OCI-LY1 (cell line): Measurements from ENCODE around the gene NECTIN4.

Source experiments
- H2AFZ ChIP-seq: fragments of 200-600 bp; sonication (generic), shearing (Covaris generic); 2 replicates; pipeline ENCODE4 v1.6.0; 2014; ENCODE audit warnings: antibody characterized with exemption, mild to moderate bottlenecking, low read length
- H3F3A ChIP-seq: fragments of 200-600 bp; sonication (generic), shearing (Covaris generic); 2 replicates; pipeline ENCODE4 v1.6.0; 2014; ENCODE audit warnings: mild to moderate bottlenecking, antibody characterized with exemption, low read length, moderate library complexity; ENCODE audit not compliant: insufficient read depth
- H3K27ac ChIP-seq: fragments of 200-600 bp; sonication (generic); 2 replicates; pipeline ENCODE4 v1.5.1; 2014; ENCODE audit warnings: low read length, mixed run types, mild to moderate bottlenecking, low read depth; ENCODE audit not compliant: poor library complexity, severe bottlenecking
- H3K27me3 ChIP-seq: fragments of 200-600 bp; sonication (generic); 2 replicates; pipeline ENCODE4 v1.6.0; 2014; ENCODE audit warnings: antibody characterized with exemption, mild to moderate bottlenecking, low read length, moderate library complexity; ENCODE audit not compliant: insufficient read depth
- H3K36me3 ChIP-seq: fragments of 200-600 bp; sonication (generic); 2 replicates; pipeline ENCODE4 v1.6.1; 2014; ENCODE audit warnings: mild to moderate bottlenecking, antibody characterized with exemption, low read length, moderate library complexity, mixed read lengths; ENCODE audit not compliant: insufficient read depth
- H3K4me1 ChIP-seq: fragments of 200-600 bp; sonication (generic); 2 replicates; pipeline ENCODE4 v1.5.1; 2014; ENCODE audit warnings: mild to moderate bottlenecking, low read length, moderate library complexity; ENCODE audit not compliant: insufficient read depth, severe bottlenecking
- H3K4me2 ChIP-seq: fragments of 200-600 bp; sonication (generic), shearing (Covaris generic); 2 replicates; pipeline ENCODE4 v1.6.1; 2014; ENCODE audit warnings: low read length
- H3K4me3 ChIP-seq: fragments of 200-600 bp; sonication (generic); 2 replicates; pipeline ENCODE4 v1.5.1; 2014; ENCODE audit warnings: low read length, low read depth, mild to moderate bottlenecking, mixed read lengths; ENCODE audit not compliant: poor library complexity, severe bottlenecking
- H3K79me2 ChIP-seq: fragments of 200-600 bp; shearing (Covaris generic); 2 replicates; pipeline ENCODE4 v1.6.1; 2016; ENCODE audit warnings: mixed run types, low read length, mixed read lengths; ENCODE audit not compliant: insufficient read depth
- H3K9ac ChIP-seq: fragments of 200-600 bp; sonication (generic), shearing (Covaris generic); 2 replicates; pipeline ENCODE4 v1.6.1; 2014; ENCODE audit warnings: mild to moderate bottlenecking, low read length, mixed read lengths
- H3K9me2 ChIP-seq: fragments of 200-600 bp; sonication (generic), shearing (Covaris generic); 2 replicates; pipeline ENCODE4 v1.6.1; 2014; ENCODE audit warnings: low read depth, mild to moderate bottlenecking, low read length, mixed read lengths
- H3K9me3 ChIP-seq: fragments of 200-600 bp; shearing (Covaris generic); 2 replicates; pipeline ENCODE4 v1.6.1; 2014; ENCODE audit warnings: low read length, mixed read lengths
- H4K20me1 ChIP-seq: fragments of 200-600 bp; sonication (generic), shearing (Covaris generic); 2 replicates; pipeline ENCODE4 v1.6.0; 2016; ENCODE audit warnings: mild to moderate bottlenecking, low read length; ENCODE audit not compliant: insufficient read depth
- EZH2 ChIP-seq: fragments of 200-600 bp; sonication (generic), shearing (Covaris generic); IDR thresholded peaks from 2 replicates; pipeline ENCODE4 v1.8.0; 2017; ENCODE audit warnings: borderline replicate concordance, mixed run types, mild to moderate bottlenecking, antibody characterized with exemption, low read length, moderate library complexity, mixed read lengths
- TF ChIP-seq, protein P1 (sequence below): fragments of 200-600 bp; sonication (generic), shearing (Covaris generic); IDR thresholded peaks from 2 replicates; pipeline ENCODE4 v1.5.1; 2017; ENCODE audit warnings: mild to moderate bottlenecking, antibody characterized with exemption, low read length, moderate library complexity, mixed read lengths

NECTIN4 gene

GRCh38 chr1:161088587-161089110 lies 709 bp downstream of the NECTIN4 start:
- H3K27ac ChIP-seq, result no peak overlapping the region
- no peaks in the 10 kb centered on the region for H3K9me2 ChIP-seq
- H3F3A ChIP-seq, result no peaks in the 10 kb centered on the region
- TF ChIP-seq EZH2, result no peak
- TF ChIP-seq, protein P1, sequence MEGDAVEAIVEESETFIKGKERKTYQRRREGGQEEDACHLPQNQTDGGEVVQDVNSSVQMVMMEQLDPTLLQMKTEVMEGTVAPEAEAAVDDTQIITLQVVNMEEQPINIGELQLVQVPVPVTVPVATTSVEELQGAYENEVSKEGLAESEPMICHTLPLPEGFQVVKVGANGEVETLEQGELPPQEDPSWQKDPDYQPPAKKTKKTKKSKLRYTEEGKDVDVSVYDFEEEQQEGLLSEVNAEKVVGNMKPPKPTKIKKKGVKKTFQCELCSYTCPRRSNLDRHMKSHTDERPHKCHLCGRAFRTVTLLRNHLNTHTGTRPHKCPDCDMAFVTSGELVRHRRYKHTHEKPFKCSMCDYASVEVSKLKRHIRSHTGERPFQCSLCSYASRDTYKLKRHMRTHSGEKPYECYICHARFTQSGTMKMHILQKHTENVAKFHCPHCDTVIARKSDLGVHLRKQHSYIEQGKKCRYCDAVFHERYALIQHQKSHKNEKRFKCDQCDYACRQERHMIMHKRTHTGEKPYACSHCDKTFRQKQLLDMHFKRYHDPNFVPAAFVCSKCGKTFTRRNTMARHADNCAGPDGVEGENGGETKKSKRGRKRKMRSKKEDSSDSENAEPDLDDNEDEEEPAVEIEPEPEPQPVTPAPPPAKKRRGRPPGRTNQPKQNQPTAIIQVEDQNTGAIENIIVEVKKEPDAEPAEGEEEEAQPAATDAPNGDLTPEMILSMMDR, result no peak
- H3K9ac ChIP-seq, result no peak overlapping the region
- H3K79me2 ChIP-seq, result no peaks in the 10 kb centered on the region
- no peaks in the 10 kb centered on the region; the same call in 1 of the 2 replicates for H3K27me3 ChIP-seq
- no peaks in the 10 kb centered on the region for H4K20me1 ChIP-seq
- no peaks in the 10 kb centered on the region for H3K4me1 ChIP-seq
- no peak overlapping the region for H2AFZ ChIP-seq
- no peaks in the 10 kb centered on the region for H3K36me3 ChIP-seq
- H3K9me3 ChIP-seq, result no peaks in the 10 kb centered on the region
- no peak overlapping the region for H3K4me2 ChIP-seq
- no peak overlapping the region for H3K4me3 ChIP-seq

DNA sequence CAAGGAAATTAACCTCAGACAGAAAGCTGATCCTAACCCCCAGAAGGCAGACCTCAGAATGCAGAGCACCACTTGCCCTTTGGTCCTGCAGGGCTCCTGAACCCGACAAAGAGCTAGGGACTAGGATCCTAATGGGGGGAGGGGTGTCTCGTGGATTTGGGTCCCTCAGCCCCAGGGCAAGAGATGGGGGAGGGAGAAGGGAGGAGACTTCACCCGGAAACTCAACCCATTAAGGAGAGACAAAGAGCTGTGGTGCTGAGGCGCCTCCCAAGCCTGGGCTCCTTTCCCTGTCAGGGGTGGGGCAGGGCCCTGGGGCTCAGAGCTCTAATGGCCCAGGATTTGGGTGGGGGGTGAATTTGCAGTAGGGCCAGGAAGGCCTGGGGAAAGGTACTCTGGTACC lies 2.9 kb downstream of the NECTIN4 start:
- H2AFZ ChIP-seq, result no peak overlapping the region
- H3K4me1 ChIP-seq, result no peaks in the 10 kb centered on the region
- no peaks in the 10 kb centered on the region; the same call in 1 of the 2 replicates for H3K27me3 ChIP-seq
- H4K20me1 ChIP-seq, result no peaks in the 10 kb centered on the region
- H3K9me2 ChIP-seq, result no peaks in the 10 kb centered on the region
- H3K79me2 ChIP-seq, result no peaks in the 10 kb centered on the region
- no peaks in the 10 kb centered on the region for H3K36me3 ChIP-seq
- no peak overlapping the region for H3K4me2 ChIP-seq
- H3F3A ChIP-seq, result no peaks in the 10 kb centered on the region
- no peaks in the 10 kb centered on the region for H3K9me3 ChIP-seq
- no peak overlapping the region for H3K27ac ChIP-seq
- H3K4me3 ChIP-seq, result no peak overlapping the region
- no peak for TF ChIP-seq EZH2
- TF ChIP-seq, protein P1, result no peak
- H3K9ac ChIP-seq, result no peak overlapping the region

- H3K27me3 ChIP-seq, result no peaks in the 10 kb centered on the region; the same call in 1 of the 2 replicates
- no peaks in the 10 kb centered on the region for H3K4me1 ChIP-seq
- H3K79me2 ChIP-seq, result no peaks in the 10 kb centered on the region
- no peaks in the 10 kb centered on the region for H3K36me3 ChIP-seq
- H3K9me2 ChIP-seq, result no peaks in the 10 kb centered on the region
- TF ChIP-seq EZH2, result no peak
- TF ChIP-seq, protein P1, result no peak
- H3F3A ChIP-seq, result no peaks in the 10 kb centered on the region
- H3K9ac ChIP-seq, result no peak overlapping the region
- H3K27ac ChIP-seq, result no peak overlapping the region
- H3K9me3 ChIP-seq, result no peaks in the 10 kb centered on the region
- no peaks in the 10 kb centered on the region for H4K20me1 ChIP-seq
- H2AFZ ChIP-seq, result no peak overlapping the region
- H3K4me2 ChIP-seq, result no peak overlapping the region
- no peak overlapping the region for H3K4me3 ChIP-seq
Observed at GRCh38 chr1:161085165-161085564, 4.2 kb downstream of the NECTIN4 start.
